ENCODE results near the gene CGREF1.

The CGREF1 gene

DNA sequence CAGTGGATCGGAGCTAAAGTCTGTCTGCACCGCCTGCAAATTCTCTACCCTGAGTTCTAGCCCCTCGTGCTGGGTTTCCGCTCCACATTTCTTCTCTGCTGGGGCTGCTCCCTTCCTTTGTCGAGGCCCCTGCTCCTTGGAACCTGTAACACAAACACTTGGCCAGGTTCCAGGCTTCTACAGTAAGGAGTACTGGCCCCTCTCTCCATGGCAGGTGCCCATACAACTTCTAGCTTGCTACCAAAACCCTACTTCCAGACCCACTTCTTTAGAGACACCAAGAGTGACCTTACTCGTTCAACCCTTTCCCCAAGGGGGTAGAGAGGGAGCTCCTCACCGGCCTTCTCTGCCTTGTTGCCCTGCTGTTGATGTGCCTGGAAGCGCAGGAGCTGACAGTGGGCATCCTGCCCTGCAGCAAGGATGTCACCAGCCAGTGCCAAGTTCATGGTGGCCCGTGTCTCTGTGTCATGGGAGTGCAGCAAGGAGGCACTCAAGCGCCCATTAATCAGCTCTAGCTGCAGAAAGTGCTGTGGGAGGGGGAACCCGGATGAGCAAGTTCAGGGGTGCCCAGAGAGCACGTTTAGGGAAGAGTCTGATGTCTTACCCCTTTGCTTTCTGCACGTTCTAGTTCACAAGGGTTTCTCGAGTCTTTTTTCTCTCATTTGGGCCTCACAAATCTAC is 14.4 kb upstream of the CGREF1 start:
- no peak for TF ChIP-seq EZH2 (IDR thresholded peaks at IDR 0.05; ENCODE audit: borderline replicate concordance, low read depth, low read length, severe bottlenecking)
- TF ChIP-seq, protein P1, sequence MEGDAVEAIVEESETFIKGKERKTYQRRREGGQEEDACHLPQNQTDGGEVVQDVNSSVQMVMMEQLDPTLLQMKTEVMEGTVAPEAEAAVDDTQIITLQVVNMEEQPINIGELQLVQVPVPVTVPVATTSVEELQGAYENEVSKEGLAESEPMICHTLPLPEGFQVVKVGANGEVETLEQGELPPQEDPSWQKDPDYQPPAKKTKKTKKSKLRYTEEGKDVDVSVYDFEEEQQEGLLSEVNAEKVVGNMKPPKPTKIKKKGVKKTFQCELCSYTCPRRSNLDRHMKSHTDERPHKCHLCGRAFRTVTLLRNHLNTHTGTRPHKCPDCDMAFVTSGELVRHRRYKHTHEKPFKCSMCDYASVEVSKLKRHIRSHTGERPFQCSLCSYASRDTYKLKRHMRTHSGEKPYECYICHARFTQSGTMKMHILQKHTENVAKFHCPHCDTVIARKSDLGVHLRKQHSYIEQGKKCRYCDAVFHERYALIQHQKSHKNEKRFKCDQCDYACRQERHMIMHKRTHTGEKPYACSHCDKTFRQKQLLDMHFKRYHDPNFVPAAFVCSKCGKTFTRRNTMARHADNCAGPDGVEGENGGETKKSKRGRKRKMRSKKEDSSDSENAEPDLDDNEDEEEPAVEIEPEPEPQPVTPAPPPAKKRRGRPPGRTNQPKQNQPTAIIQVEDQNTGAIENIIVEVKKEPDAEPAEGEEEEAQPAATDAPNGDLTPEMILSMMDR (IDR thresholded peaks at IDR 0.05; ENCODE audit: borderline replicate concordance, extremely low read depth, low read length, poor library complexity, severe bottlenecking) = no peak
- peaks cover 34% of the 10 kb centered on the region for H3K36me3 ChIP-seq (ENCODE audit: insufficient read depth, low read length)
- 0 out of 2 replicates have a peak overlapping the region, but pooled peaks have one; percentile 95 for H2AFZ ChIP-seq (ENCODE audit: low read depth, low read length)
- H4K20me1 ChIP-seq (ENCODE audit: insufficient read depth, low read length) = peaks cover 37% of the 10 kb centered on the region
- peak overlapping the region; percentile 90; a peak in 3 of 4 replicates for H3K4me3 ChIP-seq (ENCODE audit: low read depth in 1 of 2, low read length in 2 of 2)
- H3K9ac ChIP-seq (ENCODE audit: low read depth, low read length) = peak overlapping the region; percentile 90
- peaks cover 28% of the 10 kb centered on the region for H3K4me1 ChIP-seq (ENCODE audit: insufficient read depth, low read length)
- peak overlapping the region; percentile 89 for H3K4me2 ChIP-seq (ENCODE audit: insufficient read depth, low read length)
- H3K27ac ChIP-seq (ENCODE audit: low read length) = peak overlapping the region; percentile 81
- ATAC-seq (ENCODE audit: insufficient read depth, low read depth) = peak; percentile 5; the same call in 1 of the 3 replicates
- H3K9me3 ChIP-seq (ENCODE audit: insufficient read depth, low read length, severe bottlenecking) = no peaks in the 10 kb centered on the region
- H3K79me2 ChIP-seq (ENCODE audit: insufficient read depth, low read length) = peaks cover 25% of the 10 kb centered on the region
- peak; percentile 22 for DNase-seq
- H3K27me3 ChIP-seq (ENCODE audit: insufficient read depth, low read length, poor library complexity) = no peaks in the 10 kb centered on the region

DNA sequence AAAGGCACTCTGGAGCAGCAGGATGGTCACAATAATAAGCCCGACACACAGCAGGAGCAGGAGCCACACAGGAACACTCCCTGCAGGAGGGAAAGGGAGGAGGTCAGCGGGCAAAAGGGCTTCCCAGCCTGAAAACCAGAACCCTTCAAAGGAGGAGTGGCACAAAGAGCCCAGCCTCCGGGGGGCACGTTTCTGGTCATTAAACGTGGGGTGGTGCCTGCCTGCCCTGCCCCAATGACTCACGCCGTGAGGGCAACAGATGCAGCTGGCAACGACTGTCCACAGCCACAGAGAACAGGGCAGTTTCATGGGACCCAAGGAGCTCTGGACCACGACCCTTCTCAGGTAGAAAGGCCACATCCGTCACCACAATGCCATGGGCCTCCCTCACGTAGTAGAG is 12.5 kb upstream of the CGREF1 start:
- no peak for ATAC-seq (ENCODE audit: insufficient read depth, low read depth)
- TF ChIP-seq, protein P1 (IDR thresholded peaks at IDR 0.05; ENCODE audit: borderline replicate concordance, extremely low read depth, low read length, poor library complexity, severe bottlenecking) = no peak
- TF ChIP-seq EZH2 (IDR thresholded peaks at IDR 0.05; ENCODE audit: borderline replicate concordance, low read depth, low read length, severe bottlenecking) = no peak
- H3K36me3 ChIP-seq (ENCODE audit: insufficient read depth, low read length) = peaks cover 34% of the 10 kb centered on the region

DNA sequence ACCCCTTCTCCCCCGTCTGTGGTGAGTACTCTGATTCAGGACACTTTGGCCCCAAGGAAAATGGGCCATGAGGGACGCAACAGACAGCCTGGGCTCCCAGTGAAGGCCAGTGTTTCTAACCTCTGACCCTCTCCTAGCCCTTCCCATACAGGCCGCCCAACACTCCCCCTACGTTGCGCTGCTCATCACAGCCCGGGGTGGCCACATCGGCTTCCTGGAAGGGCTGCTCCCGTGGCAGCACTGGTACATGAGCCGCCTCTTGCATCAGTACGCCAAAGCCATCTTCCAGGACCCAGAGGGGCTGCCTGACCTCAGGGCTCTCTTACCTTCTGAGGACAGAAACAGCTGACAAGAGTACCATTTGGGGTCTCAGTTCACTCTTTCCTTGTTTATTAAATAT is 11.5 kb upstream of the CGREF1 start:
- Histone ChIP-seq H3K4me3 (ENCODE audit: low read depth in 1 of 2, low read length in 2 of 2) (no peak overlapping the region), H3K27ac (ENCODE audit: low read length) (no peak overlapping the region), H3K36me3 (ENCODE audit: insufficient read depth, low read length) (peaks cover 34% of the 10 kb centered on the region), H3K79me2 (ENCODE audit: insufficient read depth, low read length) (peaks cover 25% of the 10 kb centered on the region), H3K4me2 (ENCODE audit: insufficient read depth, low read length) (no peak overlapping the region), H4K20me1 (ENCODE audit: insufficient read depth, low read length) (peaks cover 37% of the 10 kb centered on the region), H3K27me3 (ENCODE audit: insufficient read depth, low read length, poor library complexity) (no peaks in the 10 kb centered on the region), H3K9ac (ENCODE audit: low read depth, low read length) (no peak overlapping the region), H3K9me3 (ENCODE audit: insufficient read depth, low read length, severe bottlenecking) (no peaks in the 10 kb centered on the region), H3K4me1 (ENCODE audit: insufficient read depth, low read length) (peaks cover 28% of the 10 kb centered on the region), H2AFZ (ENCODE audit: low read depth, low read length) (no peak overlapping the region)
- ATAC-seq (ENCODE audit: insufficient read depth, low read depth) (no peak), DNase-seq (no peak)
- TF ChIP-seq EZH2 (IDR thresholded peaks at IDR 0.05; ENCODE audit: borderline replicate concordance, low read depth, low read length, severe bottlenecking) = no peak
- TF ChIP-seq, protein P1 (IDR thresholded peaks at IDR 0.05; ENCODE audit: borderline replicate concordance, extremely low read depth, low read length, poor library complexity, severe bottlenecking) = no peak

More for the DNA sequence above, 12.5 kb upstream of the CGREF1 start:
- H4K20me1 ChIP-seq (ENCODE audit: insufficient read depth, low read length) = peaks cover 37% of the 10 kb centered on the region
- no peak overlapping the region for H3K27ac ChIP-seq (ENCODE audit: low read length)
- H3K4me2 ChIP-seq (ENCODE audit: insufficient read depth, low read length) = no peak overlapping the region
- H3K9ac ChIP-seq (ENCODE audit: low read depth, low read length) = no peak overlapping the region
- no peak overlapping the region for H2AFZ ChIP-seq (ENCODE audit: low read depth, low read length)
- peaks cover 28% of the 10 kb centered on the region for H3K4me1 ChIP-seq (ENCODE audit: insufficient read depth, low read length)
- no peak overlapping the region for H3K4me3 ChIP-seq (ENCODE audit: low read depth in 1 of 2, low read length in 2 of 2)
- no peaks in the 10 kb centered on the region for H3K9me3 ChIP-seq (ENCODE audit: insufficient read depth, low read length, severe bottlenecking)
- H3K79me2 ChIP-seq (ENCODE audit: insufficient read depth, low read length) = peaks cover 25% of the 10 kb centered on the region
- no peak for DNase-seq
- H3K27me3 ChIP-seq (ENCODE audit: insufficient read depth, low read length, poor library complexity) = no peaks in the 10 kb centered on the region

All from DND-41 (cell line).